GM19035 (cell line): Measurements from ENCODE around the gene DDX52.

Source experiments
- ATAC-seq: cut with Tn5 transposase; IDR thresholded peaks from one replicate; pipeline ENCODE4 v1.9.1; 2021; ENCODE audit not compliant: unreplicated experiment

Gene DDX52

DNA sequence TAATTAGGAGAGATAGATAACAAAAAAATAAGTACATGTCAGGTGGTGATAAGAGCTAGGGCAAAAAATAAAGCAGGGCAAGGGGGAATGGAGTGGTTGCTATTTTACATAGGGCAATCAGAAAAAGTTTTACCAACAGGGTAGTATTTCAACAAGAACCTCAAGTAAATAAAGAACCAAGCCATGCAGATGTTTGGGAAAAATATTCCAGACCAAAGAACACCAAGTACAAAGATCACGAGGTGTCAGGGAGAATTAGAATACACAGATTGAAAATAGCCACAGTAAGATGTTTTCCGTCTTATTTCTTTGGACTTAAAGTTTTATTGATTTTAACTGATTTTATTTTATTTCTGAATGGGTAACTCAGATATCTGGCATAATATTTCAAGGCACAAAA, 45.1 kb downstream of the DDX52 start:
- ATAC-seq, result no peak

DNA sequence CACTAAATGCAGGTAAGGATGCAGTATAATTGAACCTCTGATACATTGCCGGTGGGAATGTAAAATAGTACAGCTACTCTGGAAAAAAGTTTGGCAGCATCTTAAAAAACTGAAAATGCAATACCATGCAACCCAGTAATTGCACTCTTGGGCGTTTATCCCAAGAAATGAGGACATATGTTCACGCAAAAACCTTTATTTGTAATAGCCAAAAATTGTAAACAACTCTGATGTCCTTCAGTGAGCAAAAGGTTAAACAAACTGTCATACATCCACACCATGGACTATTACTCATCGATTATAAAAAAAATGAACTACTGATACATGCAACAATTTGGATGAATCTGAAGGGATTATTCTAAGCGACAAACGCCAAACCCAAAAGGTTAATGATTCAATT, 51.0 kb downstream of the DDX52 start:
- ATAC-seq, result no peak

DNA sequence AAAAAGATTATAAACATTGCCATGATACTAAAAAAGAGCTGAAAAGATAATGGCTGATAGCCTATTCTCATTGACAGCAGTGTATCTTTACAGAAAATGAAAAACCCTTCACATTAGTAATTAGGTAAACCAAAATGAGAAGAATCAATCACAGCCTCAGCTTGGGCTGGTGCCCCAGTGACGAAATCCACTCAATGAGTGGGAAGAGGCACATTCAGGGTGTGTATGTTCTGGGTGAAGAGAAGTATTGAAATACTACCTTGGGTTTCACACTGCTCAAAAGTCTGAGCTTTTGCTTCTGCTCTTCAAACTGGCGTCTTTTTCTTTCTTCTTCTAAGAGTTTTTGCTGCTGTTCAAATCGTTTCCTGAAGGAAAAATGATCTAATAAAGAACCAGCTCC, 58.2 kb downstream of the DDX52 start:
- no peak for ATAC-seq

DNA sequence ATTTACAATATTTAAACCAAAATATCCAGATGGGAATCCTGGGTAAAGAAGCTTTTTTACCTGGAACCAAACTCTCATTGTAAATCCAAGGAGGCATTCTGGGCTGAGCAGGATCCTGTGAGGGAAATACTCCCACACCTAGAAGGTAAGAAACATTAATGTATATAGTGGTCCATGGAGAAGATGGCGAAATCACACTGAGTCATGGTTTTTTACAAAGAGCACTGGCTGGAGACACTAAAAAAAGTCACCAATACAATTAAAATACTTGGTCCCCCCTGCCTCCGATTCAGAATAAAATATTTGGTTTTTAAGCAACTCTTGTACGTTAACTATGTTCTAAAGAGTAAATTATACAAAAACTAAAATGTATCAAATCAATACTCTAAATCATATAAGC, 67.0 kb downstream of the DDX52 start:
- ATAC-seq, result no peak

DNA sequence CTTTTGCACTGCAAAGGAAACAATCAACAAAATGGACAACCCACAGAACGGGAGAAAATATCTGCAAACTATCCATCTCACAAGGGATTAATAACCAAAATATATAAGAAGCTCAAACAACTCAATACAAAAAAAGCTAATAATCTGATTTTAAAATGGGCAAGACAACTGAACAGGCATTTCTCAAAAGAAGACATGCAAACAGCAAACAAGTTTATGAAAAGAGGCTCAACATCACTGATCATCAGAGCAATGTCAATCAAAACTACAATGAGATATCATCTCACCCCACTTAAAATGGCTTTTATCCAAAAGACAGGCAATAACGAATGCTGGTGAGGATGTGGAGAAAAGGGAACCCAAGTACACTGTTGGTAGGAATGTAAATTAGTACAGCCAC, 68.8 kb downstream of the DDX52 start:
- no peak for ATAC-seq

DNA sequence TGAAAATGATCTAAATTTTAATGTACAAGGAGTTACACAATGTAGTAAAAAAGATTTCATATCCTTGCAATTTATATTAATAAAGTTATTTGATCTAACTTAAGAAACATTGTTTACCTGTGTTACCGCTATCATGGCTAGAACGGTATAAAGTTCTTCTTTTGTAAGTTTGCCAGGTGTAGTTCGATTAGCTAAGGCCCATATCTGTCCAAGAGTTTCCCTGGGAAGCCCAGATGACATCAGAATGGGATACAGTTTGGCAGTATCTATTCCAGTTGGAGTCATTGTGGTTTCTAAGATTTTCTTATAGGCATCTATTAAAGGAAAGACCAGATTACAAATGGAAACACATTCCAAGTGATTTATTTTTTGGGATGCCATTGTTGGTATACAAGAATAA, 71.6 kb downstream of the DDX52 start:
- ATAC-seq, result no peak

DNA sequence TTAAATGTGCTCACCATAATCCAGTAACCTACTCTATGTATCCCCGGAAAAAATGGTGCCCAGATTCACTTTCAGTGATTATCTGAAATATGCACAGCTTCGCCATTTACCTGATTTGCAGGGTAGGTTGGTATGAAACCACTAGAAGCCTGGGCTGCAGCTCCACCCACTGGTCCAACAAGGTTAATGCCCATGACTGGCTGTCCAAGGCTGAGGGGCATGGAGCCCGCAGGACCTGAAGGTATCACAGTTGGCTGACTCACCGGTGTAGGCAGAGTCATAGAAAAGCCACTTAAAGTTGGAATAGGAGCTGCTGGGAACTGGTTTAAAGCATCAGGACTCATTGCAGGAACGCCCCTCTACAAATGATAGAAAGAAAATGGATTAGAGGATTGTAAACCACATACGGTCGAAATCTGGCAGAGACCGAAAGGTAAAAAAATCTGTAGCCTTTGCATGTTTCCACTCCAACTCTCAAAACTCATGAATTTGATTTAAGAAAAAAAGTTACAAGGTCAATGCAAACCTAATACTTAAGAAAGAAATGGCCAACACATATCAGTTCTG, 72.6 kb downstream of the DDX52 start:
- ATAC-seq, result no peak

DNA sequence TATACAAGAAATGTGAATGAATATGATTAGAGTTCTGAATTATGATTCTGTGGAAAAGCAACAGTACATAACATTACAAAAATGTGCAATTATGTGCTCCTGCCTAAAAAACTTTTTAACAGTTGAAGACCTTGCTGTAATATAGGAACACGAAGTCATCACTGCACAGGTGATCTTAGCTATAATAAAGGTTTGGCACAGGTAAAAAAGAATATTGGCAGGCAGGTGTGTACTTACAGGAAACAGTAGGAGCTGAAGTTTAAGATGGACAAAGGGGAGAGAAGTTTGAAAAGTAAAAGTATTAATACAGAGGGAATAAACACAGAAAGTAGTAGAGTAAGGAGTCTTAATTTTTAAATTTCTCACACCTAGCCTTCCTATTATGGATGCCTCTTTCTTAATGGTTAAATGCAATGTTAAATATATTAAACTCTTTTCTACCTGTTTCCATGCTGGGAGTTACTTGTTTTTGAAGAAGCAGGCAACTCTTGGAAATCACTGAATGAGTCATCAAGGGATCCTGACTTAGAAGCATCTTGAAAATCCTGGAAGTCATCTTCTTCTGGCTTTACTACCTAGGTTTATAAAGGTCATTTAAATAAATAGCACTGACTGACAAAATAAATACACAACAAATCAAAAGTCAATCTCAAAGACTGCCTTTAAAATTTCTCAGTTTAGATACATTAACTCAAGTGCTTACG, 74.7 kb downstream of the DDX52 start:
- ATAC-seq, result no peak

DNA sequence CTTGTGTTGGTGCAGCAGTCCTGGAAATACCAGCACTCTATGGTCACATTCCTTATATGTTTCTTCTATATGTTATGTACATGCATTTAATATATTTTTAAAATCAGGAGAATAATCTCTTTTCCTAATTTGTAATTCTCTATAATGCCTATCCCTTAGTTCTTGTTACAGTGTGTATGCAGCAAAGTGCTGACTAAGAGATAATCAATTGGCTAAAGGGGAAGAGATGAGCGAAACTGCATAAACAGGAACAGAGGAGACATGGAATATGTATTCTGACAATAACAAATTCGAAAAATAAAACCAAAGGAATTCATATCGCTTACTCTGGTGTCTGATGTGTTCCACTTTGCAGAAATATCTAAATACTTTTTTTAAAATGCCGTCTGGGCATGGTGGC, 75.7 kb downstream of the DDX52 start:
- ATAC-seq, result no peak

DNA sequence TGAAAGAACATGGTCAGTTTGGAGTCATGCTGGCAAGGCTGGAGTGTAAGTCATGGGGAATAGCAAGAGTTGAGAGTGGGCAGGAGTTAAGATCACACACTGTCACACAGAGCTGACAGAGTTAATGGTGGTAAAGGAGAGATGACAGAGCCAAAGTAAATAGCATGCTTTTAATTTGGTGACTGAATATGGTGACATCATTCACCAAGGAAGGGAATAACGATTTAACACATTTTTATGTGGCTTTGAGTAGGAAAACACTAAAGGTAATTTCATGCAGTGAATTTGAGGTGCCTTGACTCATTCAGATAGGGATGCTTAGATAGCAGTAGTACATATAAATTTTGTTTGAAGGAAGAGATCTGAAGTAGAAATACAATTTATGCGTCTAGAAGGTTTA, 76.1 kb downstream of the DDX52 start:
- ATAC-seq, result no peak

DNA sequence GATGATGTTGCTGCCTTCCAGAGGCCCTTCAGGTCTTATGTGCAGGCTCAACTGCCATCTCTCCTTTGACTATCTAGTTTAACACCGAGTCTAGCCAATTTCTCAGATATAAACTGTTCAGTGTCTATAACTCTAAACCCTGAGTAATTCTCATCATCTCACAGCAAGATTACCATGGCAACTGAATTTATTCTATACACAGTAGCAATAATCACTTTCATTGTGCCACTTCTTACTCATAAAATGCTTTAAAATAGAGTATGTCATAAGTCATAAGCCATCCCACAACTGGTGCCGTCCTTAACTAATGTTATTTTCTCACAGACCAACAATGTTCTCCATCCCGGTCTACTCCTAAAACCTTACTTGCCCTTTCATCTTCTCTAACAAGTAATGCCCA, 79.0 kb downstream of the DDX52 start:
- ATAC-seq, result no peak

DNA sequence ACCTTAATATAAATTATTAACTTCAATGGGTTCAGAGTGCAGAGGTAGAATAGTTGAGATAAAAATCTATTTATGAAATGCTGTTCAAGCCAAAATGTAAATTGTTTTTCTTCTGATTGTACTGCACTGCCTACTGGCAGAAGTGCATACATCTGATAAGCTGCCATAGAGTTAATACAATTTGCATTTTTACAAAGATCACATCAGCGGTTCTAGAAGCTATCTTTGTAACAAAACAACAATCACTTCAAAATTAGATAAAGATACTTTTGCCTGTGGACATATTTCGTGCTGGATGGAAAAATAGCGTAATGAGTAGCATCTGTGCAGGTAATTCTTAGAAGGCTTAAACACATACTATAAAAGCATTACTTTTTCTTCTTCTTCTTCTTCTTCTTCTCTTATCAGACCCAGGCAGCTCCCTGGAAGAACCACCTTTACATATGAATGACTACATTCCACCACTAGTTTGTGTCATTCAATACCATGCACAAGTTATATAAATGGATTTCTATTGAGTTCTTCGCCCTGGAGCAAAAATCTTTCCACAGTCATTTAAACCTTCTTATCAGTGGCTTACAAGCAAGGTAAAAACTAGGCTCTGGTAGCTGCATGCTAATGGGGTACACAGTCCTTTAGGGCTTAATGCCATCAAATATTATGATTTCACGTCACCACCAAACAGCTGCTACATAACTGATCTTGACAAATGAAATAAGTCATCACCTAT, 81.1 kb downstream of the DDX52 start:
- no peak for ATAC-seq
